ENCODE data around the gene H2BW1. TPM values are rescaled to one million over a fixed set of nuclear protein-coding genes. Genes with fewer than 3 reads are reported as not detected.

The H2BW1 gene, protein sequence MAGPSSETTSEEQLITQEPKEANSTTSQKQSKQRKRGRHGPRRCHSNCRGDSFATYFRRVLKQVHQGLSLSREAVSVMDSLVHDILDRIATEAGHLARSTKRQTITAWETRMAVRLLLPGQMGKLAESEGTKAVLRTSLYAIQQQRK
- not detected in 2 replicates for polyA plus RNA-seq

DNA sequence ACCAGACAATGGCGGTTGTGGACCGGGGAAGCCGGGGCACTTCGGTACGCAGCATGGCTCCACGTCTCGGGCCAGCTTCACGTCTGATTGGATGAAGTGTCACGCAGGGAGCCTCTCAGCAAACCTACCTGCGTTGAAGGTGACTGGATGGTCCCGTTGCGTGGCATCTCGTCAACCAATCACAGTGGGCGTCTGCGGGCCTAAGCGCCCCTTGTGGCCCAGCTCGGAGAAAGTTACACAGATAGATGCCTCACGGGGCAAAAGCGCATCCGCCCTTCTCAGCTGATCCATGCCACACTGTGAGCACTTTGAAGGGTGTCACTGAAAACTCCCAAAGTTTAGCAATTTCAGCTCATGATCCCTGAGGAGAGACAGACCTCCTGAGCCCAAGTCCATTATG lies at the start of gene H2BW1:
Gene H2BW1, minus strand, starts transcription at position 103 of the 400 bp plus-strand sequence. CDS start 132 bp downstream, outside the sequence.

DNA sequence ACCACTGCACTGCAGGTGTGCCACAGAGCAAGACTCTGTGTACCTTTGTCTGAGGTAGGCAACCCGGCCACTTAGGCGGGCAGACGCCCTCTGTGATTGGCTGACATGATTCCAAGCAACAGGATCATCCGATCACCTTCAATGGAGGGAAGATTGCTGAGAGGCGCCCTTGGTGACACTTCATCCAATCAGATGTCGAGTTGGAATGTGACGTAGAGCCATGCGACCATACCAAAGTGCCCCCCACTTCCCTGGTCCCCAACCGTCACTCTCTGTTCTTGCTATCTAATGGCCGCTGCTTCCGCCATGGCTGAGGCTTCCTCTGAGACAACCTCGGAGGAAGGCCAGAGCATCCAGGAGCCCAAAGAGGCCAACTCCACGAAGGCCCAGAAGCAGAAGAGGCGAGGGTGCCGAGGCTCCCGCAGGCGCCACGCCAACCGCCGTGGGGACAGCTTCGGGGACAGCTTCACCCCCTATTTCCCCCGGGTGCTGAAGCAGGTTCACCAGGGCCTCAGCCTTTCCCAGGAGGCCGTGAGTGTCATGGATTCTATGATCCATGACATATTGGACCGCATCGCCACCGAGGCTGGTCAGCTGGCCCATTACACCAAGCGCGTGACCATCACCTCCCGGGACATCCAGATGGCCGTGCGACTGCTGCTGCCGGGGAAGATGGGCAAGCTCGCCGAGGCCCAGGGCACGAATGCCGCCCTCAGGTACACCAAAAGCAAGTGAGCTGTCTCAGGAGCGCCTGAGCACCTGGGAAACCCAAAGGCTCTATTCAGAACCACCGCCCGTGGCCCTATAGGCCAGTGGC lies 26.4 kb upstream of the H2BW1 start, which contains the start of gene H2BW2:
Gene H2BW2, plus strand, starts transcription at position 268 of the 817 bp plus-strand sequence. Its CDS starts 39 bp downstream, at position 307.

DNA sequence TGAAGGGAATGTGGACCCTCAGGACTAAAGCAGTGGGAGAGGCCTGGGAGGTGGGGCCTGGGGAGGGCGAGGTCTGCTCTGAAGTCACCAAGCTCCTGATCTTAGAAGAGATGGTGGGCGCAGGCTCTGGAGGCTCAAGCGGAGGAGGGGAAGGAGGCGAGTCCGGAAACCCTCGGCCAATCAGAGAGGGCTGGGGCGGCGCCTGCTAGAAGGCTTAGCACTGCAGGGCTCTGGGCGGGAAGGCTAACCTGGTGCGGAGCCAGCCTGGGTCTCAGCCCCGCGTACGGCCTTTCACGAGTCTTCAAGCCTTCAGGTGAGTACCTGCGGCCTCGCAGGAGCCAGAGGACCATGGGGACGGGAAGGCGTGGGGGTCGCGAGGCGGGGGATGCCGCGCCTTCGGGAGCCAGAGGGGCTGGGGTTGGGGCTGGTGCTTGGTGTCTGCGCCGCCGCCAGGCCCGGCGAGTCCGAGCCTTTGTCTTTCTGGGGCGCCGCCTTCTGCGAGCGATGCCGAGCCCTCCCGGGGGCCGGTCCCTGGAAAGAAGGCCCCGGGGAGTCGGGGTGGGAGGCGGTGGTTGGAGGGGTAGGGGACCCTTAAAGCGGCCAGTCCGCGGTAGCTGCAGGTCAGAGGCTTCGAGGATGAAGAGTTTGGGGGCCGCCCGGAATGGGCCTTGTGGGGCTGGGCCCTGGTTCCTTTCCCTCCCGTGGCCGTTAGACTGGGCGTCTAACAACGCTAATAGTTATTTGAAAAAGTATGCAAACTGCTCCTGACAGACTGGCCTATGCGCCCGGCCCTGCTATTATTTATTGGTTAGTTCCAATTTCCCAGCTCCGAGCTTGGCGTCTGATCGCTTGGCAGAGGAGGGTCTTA lies 50.9 kb downstream of the H2BW1 start, which contains the start of gene TMSB15B:
Gene TMSB15B, plus strand, starts transcription at position 217 of the 868 bp plus-strand sequence.

Other genes with a start within 250 kb of the H2BW1 start
- gene PLP1, start 236.9 kb downstream of the H2BW1 start, polyA plus RNA-seq: 23.2 and 43.0 TPM in 2 replicates
- 15.4 and 16.3 TPM in 2 replicates for gene RAB9B, start 181.5 kb downstream of the H2BW1 start, polyA plus RNA-seq
- gene TMSB15B, start 51.1 kb downstream of the H2BW1 start, polyA plus RNA-seq: 12.9 and 26.4 TPM in 2 replicates
- gene H2BW2, start 26.2 kb upstream of the H2BW1 start, polyA plus RNA-seq: not detected in 2 replicates
- 0.83 TPM in 1 of 2 replicates, not detected in the other for gene TMSB15C, start 62.5 kb upstream of the H2BW1 start, polyA plus RNA-seq
- gene ZCCHC18, start 98.8 kb upstream of the H2BW1 start, polyA plus RNA-seq: 4.3 and 5.7 TPM in 2 replicates
- gene SLC25A53, start 143.3 kb upstream of the H2BW1 start, polyA plus RNA-seq: 9.4 and 14.1 TPM in 2 replicates
- 22.8 and 27.3 TPM in 2 replicates for gene FAM199X, start 152.7 kb upstream of the H2BW1 start, polyA plus RNA-seq
- not detected in 2 replicates for gene ESX1, start 241.2 kb upstream of the H2BW1 start, polyA plus RNA-seq

All from Purkinje cell (primary cell).